ENCODE data around the gene CLBA1. TPM values are rescaled to one million over a fixed set of nuclear protein-coding genes. Genes with fewer than 3 reads are reported as not detected.

CLBA1 gene
- total RNA-seq, 1 donor from 2014 or later: 10.5 TPM

DNA sequence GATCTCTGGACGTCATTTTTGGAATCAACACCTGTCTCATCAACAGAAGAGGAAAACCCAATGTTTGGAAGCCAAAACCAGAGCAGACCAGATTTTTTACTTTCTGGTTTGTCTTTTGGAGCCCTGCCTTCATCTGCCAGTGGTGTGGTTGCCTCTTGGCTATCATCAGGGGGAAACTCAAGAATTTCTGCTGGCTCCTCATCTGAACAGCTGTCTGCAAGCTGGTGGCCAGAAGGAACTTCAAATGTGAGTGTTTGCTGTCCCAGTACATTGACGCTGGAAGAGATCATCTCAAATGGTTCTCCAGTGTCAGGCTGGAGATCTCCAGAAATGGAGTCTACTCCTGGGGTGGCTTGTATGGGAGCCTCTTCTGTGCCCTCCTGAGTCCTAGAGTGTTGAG is 47.2 kb upstream of the CLBA1 start:
- DNase-seq (no peak), ATAC-seq (no peak)
- H3K27me3 ChIP-seq (ENCODE audit: low read depth): peaks cover 6% of the 10 kb centered on the region
- TF ChIP-seq CTCF (IDR thresholded peaks at IDR 0.05): no peak
- no peaks in the 10 kb centered on the region for H3K36me3 ChIP-seq
- H3K4me1 ChIP-seq: peaks cover 5% of the 10 kb centered on the region
- no peaks in the 10 kb centered on the region for H3K9me3 ChIP-seq
- no peak overlapping the region for H3K27ac ChIP-seq
- no peak overlapping the region for H3K4me3 ChIP-seq
- intact Hi-C loops (cut with DNase I): no loop called here

DNA sequence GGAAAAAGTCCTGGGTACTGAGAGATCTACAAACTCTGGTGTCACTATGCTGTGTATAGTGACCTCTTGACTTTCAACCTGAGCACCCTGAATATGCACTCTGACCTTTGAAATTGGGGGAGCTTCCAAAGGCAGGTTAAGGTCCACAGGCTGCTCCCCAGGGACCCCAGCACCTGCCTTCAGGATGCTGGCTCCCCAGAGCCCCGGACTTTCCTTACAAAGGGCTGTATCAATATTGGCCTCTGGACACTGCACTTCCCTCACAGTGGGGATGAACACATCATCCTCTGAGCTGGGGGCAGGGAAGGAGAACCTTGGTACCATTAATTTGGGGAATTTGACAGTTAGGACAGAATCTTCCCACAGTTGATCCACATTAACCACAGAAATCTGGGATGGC is 46.6 kb upstream of the CLBA1 start:
- no peak for TF ChIP-seq CTCF (IDR thresholded peaks at IDR 0.05)
- Histone ChIP-seq H3K9me3 (no peaks in the 10 kb centered on the region), H3K4me3 (no peak overlapping the region), H3K27ac (no peak overlapping the region), H3K36me3 (no peaks in the 10 kb centered on the region), H3K27me3 (ENCODE audit: low read depth) (peaks cover 6% of the 10 kb centered on the region), H3K4me1 (peaks cover 4% of the 10 kb centered on the region)
- no peak for DNase-seq
- ATAC-seq: no peak
- intact Hi-C loops (cut with DNase I): no loop called here

DNA sequence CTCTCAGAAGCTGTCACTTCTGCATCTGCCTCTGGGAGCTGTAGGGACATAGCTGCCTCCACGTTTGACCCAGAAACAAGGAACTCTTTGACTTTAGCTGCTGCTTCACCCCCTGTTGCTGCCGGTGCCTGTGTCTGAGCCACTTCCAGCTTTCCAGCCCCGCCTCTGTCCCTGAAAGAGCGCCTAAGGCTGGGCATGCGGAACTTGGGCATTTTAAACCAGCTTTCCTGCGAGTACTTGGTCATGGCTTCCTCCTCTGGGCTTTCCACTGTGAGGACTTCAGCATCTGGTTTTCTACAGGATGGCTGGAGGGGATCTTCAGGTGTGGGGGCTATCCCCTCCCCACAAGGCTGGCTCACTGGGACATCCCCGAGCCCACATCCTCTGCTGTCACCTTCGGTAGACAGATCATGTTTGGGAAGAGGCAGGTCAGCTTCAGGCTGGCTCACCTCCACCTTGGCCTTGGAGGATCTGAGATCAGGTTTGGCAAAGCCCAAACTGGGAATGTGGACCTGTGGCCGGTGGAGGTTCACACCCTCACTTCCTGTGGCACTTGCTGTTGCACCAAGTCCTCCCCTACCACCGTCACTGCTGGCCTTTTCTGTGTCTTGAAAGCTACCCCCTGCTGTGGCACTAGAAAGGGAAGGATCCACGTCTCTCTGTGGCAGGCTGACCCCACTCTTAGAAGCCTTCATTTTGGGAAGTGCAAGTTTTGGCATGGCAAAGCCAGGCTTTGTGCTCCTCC is 45.8 kb upstream of the CLBA1 start:
- ATAC-seq: no peak
- peak; percentile 42 for DNase-seq
- intact Hi-C loops (cut with DNase I): no loop called here

DNA sequence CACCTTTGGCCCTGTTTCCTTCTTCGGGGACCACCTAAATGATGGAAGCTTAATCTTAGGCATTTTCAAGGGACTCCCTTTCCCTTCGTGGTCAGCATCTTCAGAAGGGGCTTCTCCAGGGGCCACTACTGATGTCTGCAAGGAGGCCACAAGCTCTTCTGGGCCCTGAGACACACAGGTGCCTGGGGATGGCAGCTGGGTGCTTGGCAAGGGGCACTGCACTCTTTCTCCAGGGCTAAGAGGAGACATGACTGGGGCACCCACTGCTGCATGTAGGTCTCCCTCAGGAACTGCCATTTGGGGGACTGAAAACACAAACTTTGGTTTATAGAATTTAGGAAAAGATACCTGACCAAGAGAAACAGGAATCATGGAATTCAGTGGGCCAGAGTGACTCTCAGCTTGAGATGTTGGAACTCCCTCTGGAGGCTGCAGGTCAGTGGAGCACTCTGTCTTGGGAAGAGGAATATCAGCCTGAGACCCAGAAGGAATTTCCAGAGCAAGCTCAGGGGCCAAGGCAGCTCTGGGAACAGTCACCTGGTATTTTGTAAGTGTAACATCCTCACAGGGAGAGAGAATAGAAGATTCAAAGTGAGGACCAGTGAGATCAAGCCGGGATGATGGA is 45.0 kb upstream of the CLBA1 start:
- intact Hi-C loops (cut with DNase I): no loop called here
- DNase-seq (no peak), ATAC-seq (no peak)
- Histone ChIP-seq H3K4me1 (no peaks in the 10 kb centered on the region), H3K27ac (no peak overlapping the region), H3K4me3 (no peak overlapping the region), H3K36me3 (no peaks in the 10 kb centered on the region), H3K9me3 (no peaks in the 10 kb centered on the region), H3K27me3 (ENCODE audit: low read depth) (no peaks in the 10 kb centered on the region)
- no peak for TF ChIP-seq CTCF (IDR thresholded peaks at IDR 0.05)

More for the DNA sequence above, 45.8 kb upstream of the CLBA1 start:
- Histone ChIP-seq H3K27ac (no peak overlapping the region), H3K4me3 (no peak overlapping the region), H3K27me3 (ENCODE audit: low read depth) (no peaks in the 10 kb centered on the region), H3K4me1 (no peaks in the 10 kb centered on the region), H3K36me3 (no peaks in the 10 kb centered on the region), H3K9me3 (no peaks in the 10 kb centered on the region)
- no peak for TF ChIP-seq CTCF (IDR thresholded peaks at IDR 0.05)

GRCh38 chr14:104941508-104942365 is 43.9 kb upstream of the CLBA1 start:
- Histone ChIP-seq H3K27ac (no peak overlapping the region), H3K4me1 (no peaks in the 10 kb centered on the region), H3K9me3 (no peaks in the 10 kb centered on the region), H3K4me3 (no peak overlapping the region), H3K27me3 (ENCODE audit: low read depth) (no peaks in the 10 kb centered on the region), H3K36me3 (no peaks in the 10 kb centered on the region)
- DNase-seq: peak; percentile 32
- no peak for TF ChIP-seq CTCF (IDR thresholded peaks at IDR 0.05)
- ATAC-seq: no peak
- intact Hi-C loops (cut with DNase I): no loop called here
